Measurements from ENCODE around the gene SSBP4.

The SSBP4 gene

DNA sequence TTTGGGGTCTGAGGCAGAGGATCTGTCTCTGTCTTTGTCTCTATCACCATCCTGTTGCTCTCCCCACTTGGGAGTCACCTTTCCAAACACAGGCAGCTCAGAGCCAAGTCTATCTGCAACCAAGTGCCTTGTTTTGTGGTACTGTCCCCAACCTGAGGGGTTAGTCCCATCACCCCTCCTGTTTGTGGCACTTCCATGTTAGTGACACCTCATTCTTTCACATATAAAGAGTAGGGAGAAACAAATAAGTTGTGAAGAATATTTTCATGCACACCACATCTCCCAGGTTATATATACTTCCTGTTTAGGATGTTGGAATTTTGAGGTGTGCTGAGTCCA lies 29.5 kb upstream of the SSBP4 start:
- no peak for DNase-seq (ENCODE audit: low read depth in 2 of 2)
- no peak overlapping the region for H3K4me3 ChIP-seq (replicated peaks in 1 of 2; ENCODE audit: low read depth in 2 of 2, low read length in 2 of 2)
- TF ChIP-seq CTCF (IDR thresholded peaks at IDR 0.05; ENCODE audit: low read depth, low read length), result no peak

GRCh38 chr19:18390065-18390907 lies 28.9 kb upstream of the SSBP4 start:
- H3K4me3 ChIP-seq (replicated peaks in 1 of 2; ENCODE audit: low read depth in 2 of 2, low read length in 2 of 2), result no peak overlapping the region
- no peak for TF ChIP-seq CTCF (IDR thresholded peaks at IDR 0.05; ENCODE audit: low read depth, low read length)
- peak; percentile 39 to 42 for DNase-seq (ENCODE audit: low read depth in 2 of 2)

DNA sequence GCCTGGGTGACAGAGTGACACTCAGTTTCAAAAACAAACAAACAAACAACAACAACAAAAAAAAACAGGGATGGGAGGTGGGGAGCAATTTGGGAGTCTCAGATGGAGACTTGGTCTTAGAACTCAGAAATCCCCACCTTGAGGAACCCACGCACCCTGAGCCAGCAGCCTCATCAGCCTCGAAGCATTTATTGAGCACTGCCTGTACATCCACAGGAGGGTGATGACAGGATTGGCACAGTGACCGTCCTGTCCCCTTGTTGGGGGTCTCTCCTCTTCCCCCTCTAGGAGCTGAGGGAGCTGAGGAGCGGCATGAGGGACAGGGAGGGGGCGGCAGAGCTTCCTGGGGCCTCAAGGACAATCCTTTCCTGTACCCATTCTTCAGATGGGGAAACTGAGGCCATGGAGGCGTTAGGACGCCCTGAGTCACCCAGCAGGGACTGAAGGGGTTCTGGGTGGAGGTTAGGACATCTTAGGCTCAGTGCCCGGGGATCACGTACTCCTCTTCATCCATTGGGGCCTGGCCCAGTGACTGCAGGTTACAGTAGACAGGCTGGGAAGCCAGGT lies 27.6 kb upstream of the SSBP4 start:
- no peak for DNase-seq (ENCODE audit: low read depth in 2 of 2)
- no peak overlapping the region for H3K4me3 ChIP-seq (replicated peaks in 1 of 2; ENCODE audit: low read depth in 2 of 2, low read length in 2 of 2)
- no peak for TF ChIP-seq CTCF (IDR thresholded peaks at IDR 0.05; ENCODE audit: low read depth, low read length)

DNA sequence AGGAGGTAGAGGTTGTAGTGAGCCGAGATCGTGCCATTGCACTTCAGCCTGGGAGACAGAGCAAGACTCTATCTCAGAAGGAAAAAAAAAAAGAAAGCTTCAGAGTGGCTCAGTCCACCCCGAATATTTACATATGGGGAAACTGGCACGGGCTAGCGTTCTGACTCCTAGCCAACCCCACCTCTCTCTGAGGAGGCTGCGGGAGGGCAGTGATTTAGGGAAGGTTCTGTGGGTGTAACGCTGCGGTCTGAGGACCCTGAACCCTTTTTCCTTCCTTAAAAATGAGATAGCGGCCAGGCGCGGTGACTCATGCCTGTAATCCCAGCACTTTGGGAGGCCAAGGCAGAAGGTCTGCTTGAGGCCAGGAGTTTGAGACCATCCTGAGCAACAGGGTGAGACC lies 26.8 kb upstream of the SSBP4 start:
- DNase-seq (ENCODE audit: low read depth in 2 of 2), result peak in 1 of 2 donors; percentile 79
- H3K4me3 ChIP-seq (replicated peaks in 1 of 2; ENCODE audit: low read depth in 2 of 2, low read length in 2 of 2), result no peak overlapping the region
- TF ChIP-seq CTCF (IDR thresholded peaks at IDR 0.05; ENCODE audit: low read depth, low read length), result no peak

DNA sequence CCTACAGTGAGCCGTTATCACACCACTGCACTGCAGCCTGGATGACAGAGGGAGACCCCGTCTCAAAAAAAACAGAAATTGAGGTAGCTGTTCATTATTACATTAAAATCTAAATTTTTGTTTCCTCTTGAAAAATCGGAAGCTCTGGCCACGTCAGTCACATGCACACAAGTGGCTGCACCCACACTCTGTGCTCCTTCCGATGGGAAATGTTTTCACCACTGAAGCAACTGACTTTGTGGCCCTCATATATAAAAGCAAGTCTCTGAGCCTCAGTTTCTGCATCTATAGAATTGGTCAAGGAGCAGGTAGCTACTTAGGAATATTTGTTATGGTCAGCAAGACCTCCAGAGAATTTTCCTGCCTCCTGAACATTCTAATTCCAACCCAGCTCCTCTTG lies 26.3 kb upstream of the SSBP4 start:
- no peak for TF ChIP-seq CTCF (IDR thresholded peaks at IDR 0.05; ENCODE audit: low read depth, low read length)
- H3K4me3 ChIP-seq (replicated peaks in 1 of 2; ENCODE audit: low read depth in 2 of 2, low read length in 2 of 2), result no peak overlapping the region

GRCh38 chr19:18393836-18394235 lies 25.4 kb upstream of the SSBP4 start:
- DNase-seq (ENCODE audit: low read depth in 2 of 2), result no peak
- H3K4me3 ChIP-seq (replicated peaks in 1 of 2; ENCODE audit: low read depth in 2 of 2, low read length in 2 of 2), result no peak overlapping the region
- TF ChIP-seq CTCF (IDR thresholded peaks at IDR 0.05; ENCODE audit: low read depth, low read length), result no peak

More for the DNA sequence above, 26.3 kb upstream of the SSBP4 start:
- no peak for DNase-seq (ENCODE audit: low read depth in 2 of 2)
